ENCODE measurements around the gene NR4A1. TPM values are rescaled to one million over a fixed set of nuclear protein-coding genes. Genes with fewer than 3 reads are reported as not detected.

Gene NR4A1
- total and polyA plus RNA-seq, 10 of the 15 experiments (the other 5 are each of a cell fraction or from before 2014, with no cell fraction given): 0.05 to 7.9 (median 2.2) TPM; not detected in 1

GRCh38 chr12:52037248-52037861 is 13.9 kb upstream of the NR4A1 start:
- in situ Hi-C loops (cut with MboI): no loop called here
- ChIA-PET POLR2A (interaction anchor here (1.0 to 6.0 kb wide), 2 partner anchors 11 to 14 kb away, joined by 3 to 24 read pairs; partner anchors contain the start of gene NR4A1), RAD21 (ENCODE audit: unreplicated experiment) (interaction anchor here (0.6 to 4.0 kb wide), 7 partner anchors 12 to 275 kb away, joined by 3 to 15 read pairs (median 7); partner anchors contain the start of genes ATG101 and NR4A1), CTCF (interaction anchor here (0.6 to 5.5 kb wide), 6 partner anchors 11 to 80 kb away, joined by 3 to 33 read pairs (median 4); partner anchors contain the start of gene NR4A1), SMC1A (ENCODE audit: uncharacterized antibody, unreplicated experiment) (interaction anchor here (0.6 to 2.3 kb wide), 5 partner anchors 11 to 80 kb away, joined by 3 to 8 read pairs (median 6); no protein-coding TSS in a partner anchor)
- peak overlapping the region; percentile 25 for H2AFZ ChIP-seq (ENCODE audit: control insufficient read depth, low read depth, low read length)
- DNase-seq (ENCODE audit: low read depth, low spot score) (no peak), ATAC-seq (no peak), FAIRE-seq (no peak)
- peak overlapping the region; percentile 44; the same call in 1 of the 2 replicates for H3K9ac ChIP-seq (ENCODE audit: control insufficient read depth, insufficient read depth, low read length)
- no peaks in the 10 kb centered on the region for H3K79me2 ChIP-seq (ENCODE audit: control insufficient read depth, insufficient read depth, low read length)
- peak overlapping the region; percentile 78 for H3K4me2 ChIP-seq (ENCODE audit: control insufficient read depth, insufficient read depth)
- intact Hi-C loops (cut with micrococcal nuclease; ENCODE audit: unreplicated experiment): no loop called here
- H3K27ac ChIP-seq (ENCODE audit: control insufficient read depth, insufficient read depth): no peak overlapping the region
- BruUV-seq (replicated peaks): TSS peak; percentile 61
- peaks cover 21% of the 10 kb centered on the region for H3K4me1 ChIP-seq (ENCODE audit: control insufficient read depth, insufficient read depth, low read length)
- no peaks in the 10 kb centered on the region for H3K9me3 ChIP-seq (replicated peaks; ENCODE audit: control insufficient read depth, insufficient read depth, low read length)
- peak overlapping the region; percentile 72 for H3K4me3 ChIP-seq
- no peaks in the 10 kb centered on the region; a peak in 1 of 4 replicates for H3K27me3 ChIP-seq (replicated peaks in 1 of 2; ENCODE audit: control insufficient read depth in 2 of 2, insufficient read depth in 2 of 2, low read length in 1 of 2)
- no peaks in the 10 kb centered on the region for H3K36me3 ChIP-seq (ENCODE audit: control insufficient read depth in 2 of 2, insufficient read depth in 2 of 2, low read length in 1 of 2)
- no peaks in the 10 kb centered on the region for H4K20me1 ChIP-seq (ENCODE audit: control insufficient read depth, insufficient read depth)
- WGBS (ENCODE audit: insufficient coverage, insufficient replicate concordance, low lambda C conversion rate, missing lambda C conversion rate): 9% methylated on average over 43 of the region's 59 CpGs
- no peak for TF ChIP-seq RFX5 (IDR thresholded peaks at IDR 0.05; ENCODE audit: low read depth, low read length)
- TF ChIP-seq BCL11A (IDR thresholded peaks at IDR 0.05; ENCODE audit: low read depth, low read length): no peak
- no peak for TF ChIP-seq MTA2 (IDR thresholded peaks at IDR 0.05; ENCODE audit: low read depth)
- TF ChIP-seq ZBED1 (IDR thresholded peaks at IDR 0.05; ENCODE audit: borderline replicate concordance): no peak
- 0 out of 4 replicates have a peak, but pooled peaks of 1 of the 2 experiments have one; percentile 11 for TF ChIP-seq IKZF2 (IDR thresholded peaks at IDR 0.05)
- TF ChIP-seq SMC3 (IDR thresholded peaks at IDR 0.05; ENCODE audit: borderline replicate concordance, low read length): no peak
- no peak for TF ChIP-seq HCFC1 (IDR thresholded peaks at IDR 0.05; ENCODE audit: low read length)
- no peak for TF ChIP-seq ZNF687 (IDR thresholded peaks at IDR 0.05)
- TF ChIP-seq ZNF207 (IDR thresholded peaks at IDR 0.05; ENCODE audit: borderline replicate concordance): no peak
- no peak for TF ChIP-seq ESRRA (IDR thresholded peaks at IDR 0.05; ENCODE audit: low read length)
- 0 out of 2 replicates have a peak, but pooled peaks have one; percentile 18 for TF ChIP-seq GATAD2B (conservative IDR thresholded peaks at IDR 0.05; ENCODE audit: low read depth)
- TF ChIP-seq STAT1 (conservative IDR thresholded peaks at IDR 0.05): no peak
- TF ChIP-seq EGR1 (IDR thresholded peaks at IDR 0.05; ENCODE audit: borderline replicate concordance in 1 of 2, low read depth in 2 of 2, low read length in 2 of 2): peak in 1 of 2 experiments; percentile 69; a peak in 2 of 3 replicates
- 0 out of 2 replicates have a peak, but pooled peaks have one; percentile 21 for TF ChIP-seq NR2F1 (conservative IDR thresholded peaks at IDR 0.05)
- no peak for TF ChIP-seq CEBPB (IDR thresholded peaks at IDR 0.05; ENCODE audit: borderline replicate concordance in 1 of 2, low read depth in 2 of 2, low read length in 2 of 2)
- no peak for TF ChIP-seq NR2C2 (IDR thresholded peaks at IDR 0.05; ENCODE audit: borderline replicate concordance, control insufficient read depth, insufficient read length, low read depth)
- TF ChIP-seq ELK1 (IDR thresholded peaks at IDR 0.05; ENCODE audit: low read depth, low read length): no peak
- no peak for TF ChIP-seq EED (IDR thresholded peaks at IDR 0.05; ENCODE audit: low read depth)
- no peak for TF ChIP-seq ZNF217 (IDR thresholded peaks at IDR 0.05)
- TF ChIP-seq RAD51 (IDR thresholded peaks at IDR 0.05): no peak
